Stimulated activated naive CD8-positive, alpha-beta T cell treated with anti-CD3 and anti-CD28 coated beads, Interleukin-15, Interleukin-2, amounts not matched to agents 100 ng/mL and 50 ng/mL, for 24 hours (primary cell): ENCODE results near the gene PPAN.
A peak's percentile ranks its signal among the peaks of the same experiment; 100 is the strongest.

Experiments
- H3K27ac Mint-ChIP-seq: one replicate; pipeline ENCODE4 v1.8.0; 2021; ENCODE audit warnings: mild to moderate bottlenecking, mixed read lengths
- H3K27me3 Mint-ChIP-seq: one replicate; pipeline ENCODE4 v1.8.0; 2021; ENCODE audit warnings: mixed read lengths
- H3K36me3 Mint-ChIP-seq: one replicate; pipeline ENCODE4 v1.8.0; 2021; ENCODE audit warnings: low read depth, mixed read lengths
- H3K4me1 Mint-ChIP-seq: one replicate; pipeline ENCODE4 v1.8.0; 2021; ENCODE audit warnings: low read depth, mixed read lengths
- H3K4me3 Mint-ChIP-seq: one replicate; pipeline ENCODE4 v1.8.0; 2021; ENCODE audit warnings: mild to moderate bottlenecking, mixed read lengths
- H3K9me3 Mint-ChIP-seq: one replicate; pipeline ENCODE4 v1.8.0; 2021; ENCODE audit warnings: mixed read lengths

PPAN gene

DNA sequence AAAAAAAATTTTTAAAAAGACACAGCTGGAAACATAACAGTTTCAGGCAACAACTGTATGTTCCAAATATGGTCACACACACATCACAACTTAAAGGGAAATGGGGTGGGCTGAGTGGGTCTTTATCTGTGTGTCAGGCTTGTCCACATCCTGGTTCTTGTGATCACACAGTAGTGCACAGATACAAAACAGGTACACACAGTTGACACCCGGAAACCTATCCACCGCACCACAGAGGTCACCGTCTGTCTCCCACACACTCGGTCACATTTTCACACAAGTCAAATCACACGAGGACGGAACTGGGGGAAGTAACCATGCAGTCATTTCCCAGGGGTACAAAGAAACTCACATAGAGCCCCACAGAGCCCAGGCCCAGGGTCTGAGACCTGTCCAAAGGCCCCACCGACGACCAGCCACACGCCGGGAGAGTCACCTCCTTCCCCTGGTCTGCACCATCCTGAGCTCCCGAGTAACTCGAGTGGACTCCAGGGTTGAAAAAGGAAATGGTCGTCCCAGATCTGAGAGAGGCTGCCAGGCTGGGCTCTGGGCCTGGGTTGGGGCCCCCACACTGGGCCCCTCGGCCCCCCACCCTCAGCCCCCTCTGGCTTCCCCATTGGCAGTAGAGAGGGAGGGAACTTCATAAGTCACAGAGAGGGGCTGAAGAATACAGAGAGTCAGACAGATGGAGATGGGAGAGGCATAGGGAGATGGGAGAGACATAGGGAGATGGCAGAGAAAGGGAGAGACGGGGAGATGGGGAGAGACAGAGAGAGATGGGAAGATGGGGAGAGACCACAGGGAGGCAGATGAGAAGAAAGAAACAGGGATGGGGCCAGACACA lies 1.3 kb upstream of the PPAN start:
- H3K27me3 Mint-ChIP-seq: no peaks in the 10 kb centered on the region
- H3K27ac Mint-ChIP-seq: peak overlapping the region; percentile 100
- H3K4me3 Mint-ChIP-seq: peak overlapping the region; percentile 95
- H3K4me1 Mint-ChIP-seq: peaks cover 88% of the 10 kb centered on the region
- H3K9me3 Mint-ChIP-seq: no peaks in the 10 kb centered on the region
- H3K36me3 Mint-ChIP-seq: peaks cover 32% of the 10 kb centered on the region

DNA sequence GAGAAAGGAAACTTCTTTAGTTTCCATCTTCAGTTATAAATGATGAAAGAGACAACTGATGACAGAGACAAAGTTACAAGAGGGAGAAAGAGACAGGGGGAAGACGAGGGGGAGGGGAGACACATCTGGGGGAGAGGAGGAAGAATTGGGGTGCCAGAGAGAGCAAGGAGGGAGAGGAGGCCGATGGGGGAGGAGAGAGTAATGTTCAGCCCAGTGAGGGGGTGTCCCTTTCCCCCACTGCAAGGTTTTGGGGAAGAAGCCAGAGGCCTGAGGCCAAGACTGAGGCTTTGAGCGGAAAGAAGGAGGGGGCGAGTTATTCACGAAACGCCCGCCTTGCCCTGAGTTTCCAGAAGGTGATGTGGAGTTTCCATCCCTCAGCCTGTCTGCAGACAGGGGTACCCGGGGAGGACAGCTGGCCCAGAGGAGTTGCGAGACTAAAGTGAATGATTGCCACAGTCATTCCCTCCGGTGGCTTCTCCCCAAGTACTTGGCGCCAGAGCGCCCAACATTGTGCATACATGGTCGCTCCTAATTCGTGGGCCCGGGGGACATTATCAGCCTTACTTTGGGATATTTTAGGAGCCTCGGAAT lies 558 bp upstream of the PPAN start:
- Mint-ChIP-seq H3K4me3 (peak overlapping the region; percentile 95), H3K4me1 (peaks cover 91% of the 10 kb centered on the region), H3K27ac (peak overlapping the region; percentile 100), H3K36me3 (peaks cover 38% of the 10 kb centered on the region), H3K9me3 (no peaks in the 10 kb centered on the region), H3K27me3 (no peaks in the 10 kb centered on the region)

DNA sequence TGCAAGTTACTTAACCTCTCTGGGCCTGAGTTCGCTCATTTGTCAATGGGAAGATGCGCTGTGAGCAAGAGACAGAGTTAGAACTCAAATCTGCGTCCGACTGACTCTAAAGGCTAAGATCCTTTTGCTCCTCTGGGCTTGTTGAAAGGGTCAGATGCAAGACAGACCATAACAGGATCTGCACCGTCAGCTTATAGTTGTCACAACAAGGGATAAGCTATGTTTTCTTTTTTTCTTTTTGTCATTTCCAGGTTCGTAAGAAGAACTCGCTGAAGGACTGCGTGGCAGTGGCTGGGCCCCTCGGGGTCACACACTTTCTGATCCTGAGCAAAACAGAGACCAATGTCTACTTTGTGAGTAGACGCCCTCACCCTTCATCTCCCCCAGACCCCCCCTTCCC lies 1.1 kb downstream of the PPAN start:
- peaks cover 49% of the 10 kb centered on the region for H3K36me3 Mint-ChIP-seq
- peaks cover 92% of the 10 kb centered on the region for H3K4me1 Mint-ChIP-seq
- peak overlapping the region; percentile 95 for H3K4me3 Mint-ChIP-seq
- no peaks in the 10 kb centered on the region for H3K27me3 Mint-ChIP-seq
- H3K9me3 Mint-ChIP-seq: no peaks in the 10 kb centered on the region
- H3K27ac Mint-ChIP-seq: peak overlapping the region; percentile 100

DNA sequence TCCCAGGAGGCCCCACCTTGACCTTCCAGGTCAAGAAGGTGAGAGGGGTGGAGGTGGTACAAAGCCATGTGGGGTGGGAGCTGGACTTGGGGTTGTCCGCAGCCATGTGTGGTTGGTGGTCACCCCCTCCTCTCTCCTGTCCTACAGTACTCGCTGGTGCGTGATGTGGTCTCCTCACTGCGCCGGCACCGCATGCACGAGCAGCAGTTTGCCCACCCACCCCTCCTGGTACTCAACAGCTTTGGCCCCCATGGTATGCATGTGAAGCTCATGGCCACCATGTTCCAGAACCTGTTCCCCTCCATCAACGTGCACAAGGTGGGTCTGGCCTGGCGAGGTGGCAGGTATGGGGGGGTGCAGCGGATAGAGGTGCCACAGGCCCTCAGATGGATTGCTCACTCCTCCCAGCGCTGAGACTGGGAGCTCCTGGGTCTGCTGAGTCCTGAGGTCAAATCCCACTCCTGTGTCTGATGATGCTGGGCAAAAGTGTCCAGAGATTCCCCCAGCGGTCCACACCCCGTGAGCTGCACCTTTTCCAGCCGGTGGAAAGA lies 1.7 kb downstream of the PPAN start:
- Mint-ChIP-seq H3K27me3 (no peaks in the 10 kb centered on the region), H3K4me3 (peak overlapping the region; percentile 95), H3K4me1 (peaks cover 92% of the 10 kb centered on the region), H3K9me3 (no peaks in the 10 kb centered on the region), H3K27ac (peak overlapping the region; percentile 100), H3K36me3 (peaks cover 52% of the 10 kb centered on the region)

DNA sequence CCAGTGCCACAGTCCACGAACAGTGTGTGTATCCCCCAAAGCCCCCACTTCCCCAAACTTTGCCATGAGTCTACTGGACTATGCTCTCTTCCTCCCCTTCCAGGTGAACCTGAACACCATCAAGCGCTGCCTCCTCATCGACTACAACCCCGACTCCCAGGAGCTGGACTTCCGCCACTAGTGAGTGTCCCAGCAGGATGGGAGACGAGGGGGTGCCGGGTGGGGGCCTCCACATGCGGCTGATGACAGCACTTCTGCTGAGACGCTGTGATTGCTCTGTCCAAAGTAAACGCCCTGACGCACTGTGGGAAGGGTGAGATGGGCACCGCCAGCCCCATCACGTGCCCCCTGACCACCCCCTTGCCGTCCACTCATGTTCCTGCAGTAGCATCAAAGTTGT lies 3.4 kb downstream of the PPAN start:
- no peaks in the 10 kb centered on the region for H3K27me3 Mint-ChIP-seq
- H3K36me3 Mint-ChIP-seq: peaks cover 54% of the 10 kb centered on the region
- peak overlapping the region; percentile 95 for H3K4me3 Mint-ChIP-seq
- H3K4me1 Mint-ChIP-seq: peaks cover 90% of the 10 kb centered on the region
- no peaks in the 10 kb centered on the region for H3K9me3 Mint-ChIP-seq
- H3K27ac Mint-ChIP-seq: peak overlapping the region; percentile 82

DNA sequence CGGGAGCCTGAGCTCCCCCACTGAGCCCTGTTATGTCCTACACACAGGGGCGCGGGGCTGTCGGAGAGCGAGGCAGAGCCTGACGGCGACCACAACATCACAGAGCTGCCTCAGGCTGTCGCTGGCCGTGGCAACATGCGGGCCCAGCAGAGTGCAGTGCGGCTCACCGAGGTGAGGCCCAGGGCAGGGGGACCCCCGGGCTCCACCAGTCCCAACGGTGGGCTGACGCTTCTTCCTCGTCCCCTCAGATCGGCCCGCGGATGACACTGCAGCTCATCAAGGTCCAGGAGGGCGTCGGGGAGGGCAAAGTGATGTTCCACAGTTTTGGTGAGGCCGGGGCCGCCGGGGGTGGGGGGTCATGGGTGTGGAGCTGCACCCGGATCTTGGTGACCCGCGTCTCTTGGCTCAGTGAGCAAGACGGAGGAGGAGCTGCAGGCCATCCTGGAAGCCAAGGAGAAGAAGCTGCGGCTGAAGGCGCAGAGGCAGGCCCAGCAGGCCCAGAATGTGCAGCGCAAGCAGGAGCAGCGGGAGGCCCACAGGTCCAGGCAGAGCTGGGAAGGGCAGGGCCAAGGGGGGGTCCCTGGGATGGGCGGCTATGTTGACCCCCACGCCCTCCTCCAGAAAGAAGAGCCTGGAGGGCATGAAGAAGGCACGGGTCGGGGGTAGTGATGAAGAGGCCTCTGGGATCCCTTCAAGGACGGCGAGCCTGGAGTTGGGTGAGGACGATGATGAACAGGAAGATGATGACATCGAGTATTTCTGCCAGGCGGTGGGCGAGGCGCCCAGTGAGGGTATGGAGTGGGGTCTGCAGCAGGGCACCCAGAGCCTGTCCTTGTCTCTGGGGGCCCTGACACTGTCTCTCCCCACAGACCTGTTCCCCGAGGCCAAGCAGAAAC lies 4.2 kb downstream of the PPAN start:
- Mint-ChIP-seq H3K36me3 (peaks cover 62% of the 10 kb centered on the region), H3K27me3 (no peaks in the 10 kb centered on the region), H3K4me1 (peaks cover 86% of the 10 kb centered on the region), H3K4me3 (peak overlapping the region; percentile 95), H3K27ac (peak overlapping the region; percentile 92), H3K9me3 (no peaks in the 10 kb centered on the region)

DNA sequence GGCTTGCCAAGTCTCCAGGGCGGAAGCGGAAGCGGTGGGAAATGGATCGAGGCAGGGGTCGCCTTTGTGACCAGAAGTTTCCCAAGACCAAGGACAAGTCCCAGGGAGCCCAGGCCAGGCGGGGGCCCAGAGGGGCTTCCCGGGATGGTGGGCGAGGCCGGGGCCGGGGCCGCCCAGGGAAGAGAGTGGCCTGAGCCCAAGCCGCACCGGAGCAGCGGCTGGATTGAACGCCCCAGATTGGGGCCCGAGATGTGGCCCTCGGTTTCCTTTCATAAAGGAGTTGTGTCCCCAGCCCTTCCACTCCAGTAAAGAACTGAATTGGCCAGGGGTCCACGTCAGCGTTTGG lies 4.8 kb downstream of the PPAN start:
- Mint-ChIP-seq H3K4me1 (peaks cover 81% of the 10 kb centered on the region), H3K36me3 (peaks cover 65% of the 10 kb centered on the region), H3K4me3 (peak overlapping the region; percentile 95), H3K27ac (peak overlapping the region; percentile 92), H3K9me3 (no peaks in the 10 kb centered on the region), H3K27me3 (no peaks in the 10 kb centered on the region)

DNA sequence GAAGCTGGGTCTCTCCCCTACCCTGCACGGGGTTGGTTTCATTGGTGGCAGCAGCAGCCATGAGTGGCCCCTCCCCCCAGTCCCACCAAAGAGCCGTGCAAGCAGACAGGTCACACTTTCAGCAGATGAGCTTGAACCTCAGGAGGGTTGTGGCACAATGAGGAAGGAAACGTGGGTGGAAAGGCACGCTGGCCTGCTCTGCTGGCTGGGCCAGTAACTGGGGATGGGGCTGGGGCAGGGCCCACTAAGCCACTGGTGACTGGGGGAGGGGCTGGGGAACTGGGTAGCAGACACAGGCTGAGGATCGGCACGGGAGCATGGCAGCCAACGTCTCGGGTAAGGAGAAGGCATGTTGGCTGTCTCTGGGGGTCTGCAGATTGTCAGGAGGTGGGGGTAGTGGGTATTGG lies 5.2 kb downstream of the PPAN start, which contains the start of gene P2RY11:
TSS of gene P2RY11 (plus strand) at position 289 of the 407 bp plus-strand sequence. CDS start at position 318, 29 bp downstream.
- Mint-ChIP-seq H3K27ac (peak within 1 kb of the TSS; percentile 92), H3K4me1 (peaks cover 84% of the 10 kb centered on the region), H3K36me3 (peaks cover 70% of the 10 kb centered on the region), H3K4me3 (peak within 1 kb of the TSS; percentile 95), H3K9me3 (no peaks in the 10 kb centered on the region), H3K27me3 (no peaks in the 10 kb centered on the region)

DNA sequence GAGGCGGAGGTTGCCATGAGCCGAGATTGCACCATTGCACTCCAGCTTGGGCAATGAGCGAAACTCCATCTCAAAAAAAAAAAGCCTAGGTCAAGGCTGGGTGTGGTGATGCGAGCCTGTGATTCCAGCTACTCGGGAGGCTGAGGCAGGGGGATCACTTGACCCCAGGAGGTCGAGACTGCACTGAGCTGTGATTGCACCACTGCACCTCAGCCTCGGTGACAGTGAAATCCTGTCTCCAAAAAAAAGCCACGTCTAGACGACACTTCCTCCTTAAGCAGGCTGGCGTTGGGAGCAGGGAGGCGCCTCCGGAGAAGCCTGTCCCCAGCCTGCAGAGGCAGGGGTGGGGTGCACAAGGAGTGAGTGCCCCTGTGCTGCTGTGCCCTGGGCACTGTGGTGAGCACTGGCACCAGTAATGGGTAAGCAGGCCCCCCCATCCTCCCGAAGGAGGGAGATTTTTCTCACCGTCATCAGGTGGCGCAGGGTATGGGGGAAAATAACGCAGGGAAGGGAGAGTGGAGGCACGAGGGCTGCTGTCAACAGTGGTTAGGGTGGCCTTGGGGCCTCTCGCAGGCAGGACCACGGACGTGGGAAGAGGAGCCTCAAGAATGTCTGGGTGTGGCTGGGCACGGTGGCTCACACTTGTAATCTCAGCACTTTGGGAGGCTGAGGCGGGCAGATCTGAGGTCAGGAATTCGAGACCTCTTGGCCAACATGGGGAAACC lies 6.0 kb downstream of the PPAN start:
- Mint-ChIP-seq H3K9me3 (no peaks in the 10 kb centered on the region), H3K27ac (peak overlapping the region; percentile 89), H3K27me3 (no peaks in the 10 kb centered on the region), H3K4me3 (peak overlapping the region; percentile 95), H3K36me3 (peaks cover 64% of the 10 kb centered on the region), H3K4me1 (peaks cover 79% of the 10 kb centered on the region)

DNA sequence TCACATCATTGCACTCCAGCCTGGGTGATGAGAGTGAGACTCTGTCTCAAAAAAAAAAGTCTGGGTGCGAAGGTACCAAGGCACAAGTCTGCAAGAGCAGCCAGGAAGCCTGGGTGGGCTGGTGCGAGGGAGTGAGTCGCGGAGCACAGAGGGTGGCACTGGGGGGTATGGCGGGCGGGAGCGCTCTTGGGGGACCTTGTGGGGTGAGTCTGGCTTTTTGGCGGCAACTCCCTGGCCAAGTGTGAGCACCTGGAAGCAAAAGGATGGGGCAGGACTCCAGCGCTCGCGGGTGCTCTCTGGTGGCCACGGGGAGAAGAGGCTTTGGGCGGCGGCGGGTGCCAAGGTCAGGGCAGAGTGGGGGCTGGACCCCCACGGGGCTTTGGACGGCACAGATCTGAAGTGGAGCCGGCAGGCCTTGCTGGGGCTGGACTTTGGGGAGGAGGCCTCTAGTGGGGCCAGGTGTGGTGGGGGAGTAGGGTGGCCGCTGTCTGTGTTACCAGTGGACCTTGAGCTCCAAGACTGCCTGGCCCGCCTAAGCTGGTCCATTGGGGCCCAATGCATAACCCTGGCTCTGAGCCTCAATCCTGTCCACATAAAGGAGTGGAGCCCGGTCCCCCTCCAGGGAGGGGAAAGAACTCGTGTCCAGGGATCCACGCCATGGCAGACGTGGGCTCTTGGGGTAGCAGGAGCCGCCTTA lies 6.9 kb downstream of the PPAN start:
- Mint-ChIP-seq H3K27me3 (no peaks in the 10 kb centered on the region), H3K4me1 (peaks cover 75% of the 10 kb centered on the region), H3K27ac (peak overlapping the region; percentile 89), H3K4me3 (peak overlapping the region; percentile 95), H3K9me3 (no peaks in the 10 kb centered on the region), H3K36me3 (peaks cover 62% of the 10 kb centered on the region)

DNA sequence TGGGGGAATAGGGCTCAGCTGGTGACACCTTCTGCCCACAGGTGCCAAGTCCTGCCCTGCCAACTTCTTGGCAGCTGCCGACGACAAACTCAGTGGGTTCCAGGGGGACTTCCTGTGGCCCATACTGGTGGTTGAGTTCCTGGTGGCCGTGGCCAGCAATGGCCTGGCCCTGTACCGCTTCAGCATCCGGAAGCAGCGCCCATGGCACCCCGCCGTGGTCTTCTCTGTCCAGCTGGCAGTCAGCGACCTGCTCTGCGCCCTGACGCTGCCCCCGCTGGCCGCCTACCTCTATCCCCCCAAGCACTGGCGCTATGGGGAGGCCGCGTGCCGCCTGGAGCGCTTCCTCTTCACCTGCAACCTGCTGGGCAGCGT lies 7.4 kb downstream of the PPAN start:
- Mint-ChIP-seq H3K27me3 (no peaks in the 10 kb centered on the region), H3K9me3 (no peaks in the 10 kb centered on the region), H3K36me3 (peaks cover 58% of the 10 kb centered on the region)

DNA sequence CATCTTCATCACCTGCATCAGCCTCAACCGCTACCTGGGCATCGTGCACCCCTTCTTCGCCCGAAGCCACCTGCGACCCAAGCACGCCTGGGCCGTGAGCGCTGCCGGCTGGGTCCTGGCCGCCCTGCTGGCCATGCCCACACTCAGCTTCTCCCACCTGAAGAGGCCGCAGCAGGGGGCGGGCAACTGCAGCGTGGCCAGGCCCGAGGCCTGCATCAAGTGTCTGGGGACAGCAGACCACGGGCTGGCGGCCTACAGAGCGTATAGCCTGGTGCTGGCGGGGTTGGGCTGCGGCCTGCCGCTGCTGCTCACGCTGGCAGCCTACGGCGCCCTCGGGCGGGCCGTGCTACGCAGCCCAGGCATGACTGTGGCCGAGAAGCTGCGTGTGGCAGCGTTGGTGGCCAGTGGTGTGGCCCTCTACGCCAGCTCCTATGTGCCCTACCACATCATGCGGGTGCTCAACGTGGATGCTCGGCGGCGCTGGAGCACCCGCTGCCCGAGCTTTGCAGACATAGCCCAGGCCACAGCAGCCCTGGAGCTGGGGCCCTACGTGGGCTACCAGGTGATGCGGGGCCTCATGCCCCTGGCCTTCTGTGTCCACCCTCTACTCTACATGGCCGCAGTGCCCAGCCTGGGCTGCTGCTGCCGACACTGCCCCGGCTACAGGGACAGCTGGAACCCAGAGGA lies 7.9 kb downstream of the PPAN start:
- no peaks in the 10 kb centered on the region for H3K27me3 Mint-ChIP-seq
- H3K27ac Mint-ChIP-seq: peak overlapping the region; percentile 81
- peak overlapping the region; percentile 45 for H3K4me3 Mint-ChIP-seq
- peaks cover 59% of the 10 kb centered on the region for H3K36me3 Mint-ChIP-seq
- no peaks in the 10 kb centered on the region for H3K9me3 Mint-ChIP-seq
- H3K4me1 Mint-ChIP-seq: peaks cover 71% of the 10 kb centered on the region

More for the DNA sequence above, 7.4 kb downstream of the PPAN start:
- peak overlapping the region; percentile 10 for H3K4me3 Mint-ChIP-seq
- H3K4me1 Mint-ChIP-seq: peaks cover 71% of the 10 kb centered on the region
- peak overlapping the region; percentile 89 for H3K27ac Mint-ChIP-seq

DNA sequence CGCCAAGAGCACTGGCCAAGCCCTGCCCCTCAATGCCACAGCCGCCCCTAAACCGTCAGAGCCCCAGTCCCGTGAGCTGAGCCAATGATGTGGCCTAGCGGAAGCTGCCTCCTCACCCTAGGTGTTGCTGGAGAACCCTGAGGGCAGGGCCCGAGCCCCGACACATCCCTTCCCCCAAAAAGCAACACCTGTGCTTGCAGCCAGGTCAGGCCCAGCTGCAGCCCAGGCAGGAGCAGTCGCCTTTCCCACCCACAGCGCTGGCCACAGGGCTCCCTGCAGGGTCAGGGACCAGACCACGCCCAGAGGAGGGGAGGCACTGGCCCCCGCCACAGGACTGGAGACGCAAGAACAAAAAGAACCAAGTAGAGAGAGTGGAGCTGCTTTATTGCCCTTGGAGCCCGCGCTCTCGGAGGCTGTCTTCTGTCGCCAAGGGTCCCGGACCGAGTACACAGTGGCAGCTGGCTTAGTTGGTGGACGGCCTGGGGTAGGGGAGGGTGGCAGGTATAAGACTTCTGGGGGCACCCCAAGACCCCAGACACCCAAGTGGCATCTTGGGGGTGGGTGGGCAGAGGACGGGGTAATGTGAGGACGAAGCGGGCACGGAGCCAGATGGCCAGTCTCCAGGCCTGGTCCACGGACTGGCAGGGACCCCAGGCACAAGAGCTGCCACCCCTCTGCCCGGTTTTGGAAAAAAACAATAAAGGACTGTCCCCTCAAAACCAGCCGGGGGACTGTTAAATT lies 8.7 kb downstream of the PPAN start:
- H3K4me3 Mint-ChIP-seq: peak overlapping the region; percentile 45
- no peaks in the 10 kb centered on the region for H3K9me3 Mint-ChIP-seq
- H3K27me3 Mint-ChIP-seq: no peaks in the 10 kb centered on the region
- peak overlapping the region; percentile 81 for H3K27ac Mint-ChIP-seq
- H3K4me1 Mint-ChIP-seq: peaks cover 67% of the 10 kb centered on the region
- H3K36me3 Mint-ChIP-seq: peaks cover 54% of the 10 kb centered on the region
